ENCODE data around the gene TRIO.

DNA sequence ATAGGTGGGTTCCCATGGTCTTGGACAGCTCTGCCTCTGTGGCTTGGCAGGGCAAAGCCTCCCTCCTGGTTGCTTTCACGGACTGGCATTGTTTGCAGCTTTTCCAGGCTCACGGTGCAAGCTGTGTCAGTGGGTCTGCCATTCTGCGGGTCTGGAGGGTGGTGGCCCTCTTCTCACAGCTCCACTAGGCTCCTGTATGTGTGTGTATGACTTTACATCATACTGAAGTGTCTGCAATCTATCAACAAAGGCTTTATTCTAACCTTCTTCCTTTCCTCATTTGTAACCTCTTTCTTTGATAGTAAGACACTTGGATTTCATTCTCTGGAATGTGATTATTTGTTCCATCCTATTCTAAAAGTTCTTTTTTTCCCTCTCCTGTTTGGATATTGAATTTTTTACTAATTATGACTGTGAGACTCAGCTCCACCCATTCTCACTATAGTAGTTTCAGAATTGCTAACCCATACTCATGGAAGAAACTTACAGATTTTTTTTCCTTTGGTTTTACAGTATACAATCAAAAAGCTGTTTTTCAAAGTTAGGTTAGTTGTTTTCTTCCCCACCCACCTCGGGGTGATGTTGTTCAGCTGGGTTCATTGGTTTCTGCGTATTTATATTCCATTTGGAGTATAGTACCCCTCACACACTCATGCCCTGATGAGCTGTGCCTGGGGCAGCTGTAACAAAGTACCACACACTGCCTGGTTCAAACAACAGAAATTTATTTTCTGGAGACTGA is 293.8 kb downstream of the TRIO start:
- TF ChIP-seq, protein P1, sequence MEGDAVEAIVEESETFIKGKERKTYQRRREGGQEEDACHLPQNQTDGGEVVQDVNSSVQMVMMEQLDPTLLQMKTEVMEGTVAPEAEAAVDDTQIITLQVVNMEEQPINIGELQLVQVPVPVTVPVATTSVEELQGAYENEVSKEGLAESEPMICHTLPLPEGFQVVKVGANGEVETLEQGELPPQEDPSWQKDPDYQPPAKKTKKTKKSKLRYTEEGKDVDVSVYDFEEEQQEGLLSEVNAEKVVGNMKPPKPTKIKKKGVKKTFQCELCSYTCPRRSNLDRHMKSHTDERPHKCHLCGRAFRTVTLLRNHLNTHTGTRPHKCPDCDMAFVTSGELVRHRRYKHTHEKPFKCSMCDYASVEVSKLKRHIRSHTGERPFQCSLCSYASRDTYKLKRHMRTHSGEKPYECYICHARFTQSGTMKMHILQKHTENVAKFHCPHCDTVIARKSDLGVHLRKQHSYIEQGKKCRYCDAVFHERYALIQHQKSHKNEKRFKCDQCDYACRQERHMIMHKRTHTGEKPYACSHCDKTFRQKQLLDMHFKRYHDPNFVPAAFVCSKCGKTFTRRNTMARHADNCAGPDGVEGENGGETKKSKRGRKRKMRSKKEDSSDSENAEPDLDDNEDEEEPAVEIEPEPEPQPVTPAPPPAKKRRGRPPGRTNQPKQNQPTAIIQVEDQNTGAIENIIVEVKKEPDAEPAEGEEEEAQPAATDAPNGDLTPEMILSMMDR (IDR thresholded peaks at IDR 0.05): no peak
- no peak for TF ChIP-seq POLR2A (IDR thresholded peaks at IDR 0.05)
